ENCODE data around the gene GRID1. TPM values are rescaled to one million over a fixed set of nuclear protein-coding genes. Genes with fewer than 3 reads are reported as not detected.

Gene GRID1
- total and polyA plus RNA-seq, 9 of the 15 experiments (the other 6 are each of a cell fraction or from before 2014, with no cell fraction given): 0.01 to 7.2 (median 1.2) TPM

DNA sequence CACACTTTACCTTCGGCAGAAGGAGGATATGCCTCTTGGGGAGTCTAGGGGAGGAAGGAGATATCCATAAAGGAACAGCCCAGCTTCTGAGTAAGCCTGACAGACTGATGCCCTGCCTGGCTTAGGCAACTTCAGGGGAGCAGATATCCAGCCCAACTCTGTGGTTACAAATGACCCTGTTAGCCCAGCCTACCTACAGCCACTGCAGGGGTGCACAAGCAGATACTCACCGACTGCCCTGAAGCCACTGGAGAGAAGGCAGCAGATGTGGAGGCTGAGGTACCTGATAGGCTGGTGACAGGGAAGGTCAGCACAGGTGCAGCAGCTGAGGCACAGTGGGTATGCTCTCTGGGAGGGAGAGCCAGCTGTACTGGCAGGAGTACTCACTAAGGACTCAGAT is 770.2 kb downstream of the GRID1 start:
- FAIRE-seq (no peak), ATAC-seq (no peak), DNase-seq (ENCODE audit: extremely low read depth in 1 of 4, low spot score in 3 of 4) (no peak)
- in situ Hi-C loops (cut with MboI): no loop called here
- WGBS (ENCODE audit: insufficient coverage, low coverage, missing lambda C conversion rate): 0% methylated on average over 2 of the region's 2 CpGs
- Histone ChIP-seq H3K27me3 (ENCODE audit: control insufficient read depth in 2 of 2, insufficient read depth in 2 of 2, low read length in 2 of 2) (no peaks in the 10 kb centered on the region), H3K4me3 (no peak overlapping the region), H3K4me1 (replicated peaks in 1 of 2; ENCODE audit: control insufficient read depth in 2 of 2, insufficient read depth in 2 of 2, low read length in 2 of 2) (no peaks in the 10 kb centered on the region), H3K9me1 (ENCODE audit: control insufficient read depth, insufficient read depth, low read length) (no peaks in the 10 kb centered on the region), H3K9me3 (replicated peaks; ENCODE audit: control insufficient read depth, insufficient read depth, low read depth, low read length) (no peaks in the 10 kb centered on the region), H2AFZ (ENCODE audit: low read depth, low read length) (no peak overlapping the region), H3K79me2 (ENCODE audit: control insufficient read depth, insufficient read depth, low read length) (no peaks in the 10 kb centered on the region), H3K4me2 (ENCODE audit: insufficient read depth, low read length) (no peak overlapping the region), H3K27ac (ENCODE audit: extremely low read depth, low read depth, low read length) (no peak overlapping the region), H3K36me3 (ENCODE audit: control insufficient read depth, insufficient read depth, low read length) (no peaks in the 10 kb centered on the region), H3K9ac (ENCODE audit: insufficient read depth in 1 of 2, low read depth in 2 of 2, low read length in 2 of 2) (no peak overlapping the region), H4K20me1 (replicated peaks; ENCODE audit: control insufficient read depth, insufficient read depth, low read length) (no peaks in the 10 kb centered on the region)
- ChIA-PET POLR2A (interaction anchor here (0.9 kb wide), 1 partner anchor 9 kb away, joined by 3 read pairs; no protein-coding TSS in a partner anchor), CTCF (ENCODE audit: low intra/inter-chr PET ratio) (no interaction called here)
- intact Hi-C loops (cut with micrococcal nuclease): no loop called here
- no TSS peak for BruUV-seq (replicated peaks)
- TF ChIP-seq RBM15 (IDR thresholded peaks at IDR 0.05; ENCODE audit: insufficient read depth, low read length) (no peak), ETV6 (IDR thresholded peaks at IDR 0.05; ENCODE audit: borderline replicate concordance in 1 of 2, low read depth in 2 of 2, low read length in 1 of 2) (no peak), ETV6 (CRISPR knock-in tag; IDR thresholded peaks at IDR 0.05; ENCODE audit: borderline replicate concordance) (no peak), YY1 (IDR thresholded peaks at IDR 0.05; ENCODE audit: borderline replicate concordance in 1 of 3, control insufficient read depth in 1 of 3, extremely low read depth in 1 of 3, insufficient read depth in 3 of 3, insufficient read length in 1 of 3, insufficient replicate concordance in 2 of 3, low read depth in 1 of 3, low read length in 2 of 3) (no peak), SMARCA5 (IDR thresholded peaks at IDR 0.05) (no peak), ZNF57 (CRISPR knock-in tag; IDR thresholded peaks at IDR 0.05) (no peak), POU5F1 (IDR thresholded peaks at IDR 0.05; ENCODE audit: borderline replicate concordance, low read depth, low read length, partially characterized antibody) (no peak), ZNF124 (CRISPR knock-in tag; IDR thresholded peaks at IDR 0.05) (no peak), MYBL2 (IDR thresholded peaks at IDR 0.05; ENCODE audit: low read depth) (no peak), MYBL2 (CRISPR knock-in tag; IDR thresholded peaks at IDR 0.05; ENCODE audit: borderline replicate concordance) (no peak), ZNF79 (CRISPR knock-in tag; IDR thresholded peaks at IDR 0.05; ENCODE audit: low read depth) (no peak), DPF2 (IDR thresholded peaks at IDR 0.05) (no peak), CCNT2 (IDR thresholded peaks at IDR 0.05; ENCODE audit: borderline replicate concordance, extremely low read depth, insufficient read length, low read depth, low read length) (no peak), ZNF212 (CRISPR knock-in tag; IDR thresholded peaks at IDR 0.05) (no peak), ZFP30 (CRISPR knock-in tag; IDR thresholded peaks at IDR 0.05; ENCODE audit: borderline replicate concordance) (no peak), MCM5 (IDR thresholded peaks at IDR 0.05; ENCODE audit: low read depth) (no peak)
- TF ChIP-seq, protein P1, sequence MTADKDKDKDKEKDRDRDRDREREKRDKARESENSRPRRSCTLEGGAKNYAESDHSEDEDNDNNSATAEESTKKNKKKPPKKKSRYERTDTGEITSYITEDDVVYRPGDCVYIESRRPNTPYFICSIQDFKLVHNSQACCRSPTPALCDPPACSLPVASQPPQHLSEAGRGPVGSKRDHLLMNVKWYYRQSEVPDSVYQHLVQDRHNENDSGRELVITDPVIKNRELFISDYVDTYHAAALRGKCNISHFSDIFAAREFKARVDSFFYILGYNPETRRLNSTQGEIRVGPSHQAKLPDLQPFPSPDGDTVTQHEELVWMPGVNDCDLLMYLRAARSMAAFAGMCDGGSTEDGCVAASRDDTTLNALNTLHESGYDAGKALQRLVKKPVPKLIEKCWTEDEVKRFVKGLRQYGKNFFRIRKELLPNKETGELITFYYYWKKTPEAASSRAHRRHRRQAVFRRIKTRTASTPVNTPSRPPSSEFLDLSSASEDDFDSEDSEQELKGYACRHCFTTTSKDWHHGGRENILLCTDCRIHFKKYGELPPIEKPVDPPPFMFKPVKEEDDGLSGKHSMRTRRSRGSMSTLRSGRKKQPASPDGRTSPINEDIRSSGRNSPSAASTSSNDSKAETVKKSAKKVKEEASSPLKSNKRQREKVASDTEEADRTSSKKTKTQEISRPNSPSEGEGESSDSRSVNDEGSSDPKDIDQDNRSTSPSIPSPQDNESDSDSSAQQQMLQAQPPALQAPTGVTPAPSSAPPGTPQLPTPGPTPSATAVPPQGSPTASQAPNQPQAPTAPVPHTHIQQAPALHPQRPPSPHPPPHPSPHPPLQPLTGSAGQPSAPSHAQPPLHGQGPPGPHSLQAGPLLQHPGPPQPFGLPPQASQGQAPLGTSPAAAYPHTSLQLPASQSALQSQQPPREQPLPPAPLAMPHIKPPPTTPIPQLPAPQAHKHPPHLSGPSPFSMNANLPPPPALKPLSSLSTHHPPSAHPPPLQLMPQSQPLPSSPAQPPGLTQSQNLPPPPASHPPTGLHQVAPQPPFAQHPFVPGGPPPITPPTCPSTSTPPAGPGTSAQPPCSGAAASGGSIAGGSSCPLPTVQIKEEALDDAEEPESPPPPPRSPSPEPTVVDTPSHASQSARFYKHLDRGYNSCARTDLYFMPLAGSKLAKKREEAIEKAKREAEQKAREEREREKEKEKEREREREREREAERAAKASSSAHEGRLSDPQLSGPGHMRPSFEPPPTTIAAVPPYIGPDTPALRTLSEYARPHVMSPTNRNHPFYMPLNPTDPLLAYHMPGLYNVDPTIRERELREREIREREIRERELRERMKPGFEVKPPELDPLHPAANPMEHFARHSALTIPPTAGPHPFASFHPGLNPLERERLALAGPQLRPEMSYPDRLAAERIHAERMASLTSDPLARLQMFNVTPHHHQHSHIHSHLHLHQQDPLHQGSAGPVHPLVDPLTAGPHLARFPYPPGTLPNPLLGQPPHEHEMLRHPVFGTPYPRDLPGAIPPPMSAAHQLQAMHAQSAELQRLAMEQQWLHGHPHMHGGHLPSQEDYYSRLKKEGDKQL (CRISPR knock-in tag; IDR thresholded peaks at IDR 0.05; ENCODE audit: borderline replicate concordance): no peak
- TF ChIP-seq, protein P2, sequence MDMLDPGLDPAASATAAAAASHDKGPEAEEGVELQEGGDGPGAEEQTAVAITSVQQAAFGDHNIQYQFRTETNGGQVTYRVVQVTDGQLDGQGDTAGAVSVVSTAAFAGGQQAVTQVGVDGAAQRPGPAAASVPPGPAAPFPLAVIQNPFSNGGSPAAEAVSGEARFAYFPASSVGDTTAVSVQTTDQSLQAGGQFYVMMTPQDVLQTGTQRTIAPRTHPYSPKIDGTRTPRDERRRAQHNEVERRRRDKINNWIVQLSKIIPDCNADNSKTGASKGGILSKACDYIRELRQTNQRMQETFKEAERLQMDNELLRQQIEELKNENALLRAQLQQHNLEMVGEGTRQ (CRISPR knock-in tag; IDR thresholded peaks at IDR 0.05): no peak
